Activated CD8-positive, alpha-beta memory T cell treated with anti-CD3 and anti-CD28 coated beads, Interleukin-2, amount 10 ng/mL, durations not matched to agents 7 days and 5 days (primary cell): ENCODE measurements around the gene C16orf90. TPM values are rescaled to one million over a fixed set of nuclear protein-coding genes. Genes with fewer than 3 reads are reported as not detected.
A peak's percentile ranks its signal among the peaks of the same experiment; 100 is the strongest.

Source experiments
- ATAC-seq: fragments of 150-1000 bp; cut with Tn5 transposase; one replicate; pipeline ENCODE4 v1.10.0; 2021; ENCODE audit warnings: moderate library complexity
- CTCF ChIA-PET: fragments of 350-600 bp; sonication (Branson Sonifier 250); formaldehyde crosslinking; loops from one replicate; lab custom pipeline; 2021; ENCODE audit warnings: antibody characterized with exemption; lab: Charles Lee
- DNase-seq: peaks from one replicate; pipeline ENCODE4 v3.0.0-alpha.2; 2020
- H3K27ac Mint-ChIP-seq: one replicate; pipeline ENCODE4 v1.8.0; 2021; ENCODE audit warnings: mild to moderate bottlenecking, mixed read lengths
- H3K27me3 Mint-ChIP-seq: one replicate; pipeline ENCODE4 v1.8.0; 2021; ENCODE audit warnings: mixed read lengths
- H3K36me3 Mint-ChIP-seq: one replicate; pipeline ENCODE4 v1.8.0; 2021; ENCODE audit warnings: mild to moderate bottlenecking, mixed read lengths
- H3K4me1 Mint-ChIP-seq: one replicate; pipeline ENCODE4 v1.8.0; 2021; ENCODE audit warnings: mixed read lengths
- H3K4me3 Mint-ChIP-seq: one replicate; pipeline ENCODE4 v1.8.0; 2021; ENCODE audit warnings: mild to moderate bottlenecking, moderate library complexity, mixed read lengths
- H3K9me3 Mint-ChIP-seq: one replicate; pipeline ENCODE4 v1.8.0; 2022; ENCODE audit warnings: low read depth, mixed read lengths
- total RNA-seq, 2 experiments: library from RNA; stranded (reverse); gene quantifications; one replicate each; pipeline ENCODE4 v1.2.3, GENCODE V29; 2021

C16orf90 gene
- total RNA-seq, 2 experiments from 2014 or later, result not detected

DNA sequence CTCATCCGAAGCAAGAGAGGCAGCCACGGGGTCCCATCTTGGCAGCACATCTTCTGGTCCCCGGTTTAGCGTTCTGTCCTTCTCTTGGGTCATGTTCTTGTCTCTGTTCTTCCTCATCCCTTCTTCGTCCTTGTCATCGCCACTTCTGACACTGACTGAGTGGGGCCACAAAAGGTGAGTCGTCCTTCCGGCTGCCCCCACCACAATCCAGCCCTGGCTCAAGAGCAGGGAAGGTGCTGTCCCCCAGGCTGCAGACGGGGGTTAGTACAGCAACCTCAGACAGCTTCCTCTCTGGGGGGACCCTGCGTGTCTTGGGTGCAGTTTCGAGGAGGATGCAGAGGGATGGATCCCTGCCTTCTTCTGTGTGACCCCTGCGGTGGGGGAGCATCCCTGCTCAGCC is 30.0 kb downstream of the C16orf90 start:
- CTCF ChIA-PET, result no interaction called here
- ATAC-seq (no peak), DNase-seq (no peak)
- peaks cover 17% of the 10 kb centered on the region for H3K36me3 Mint-ChIP-seq
- H3K27ac Mint-ChIP-seq, result no peak overlapping the region
- peaks cover 51% of the 10 kb centered on the region for H3K4me1 Mint-ChIP-seq
- no peaks in the 10 kb centered on the region for H3K27me3 Mint-ChIP-seq
- H3K9me3 Mint-ChIP-seq, result no peaks in the 10 kb centered on the region
- no peak overlapping the region for H3K4me3 Mint-ChIP-seq

- Mint-ChIP-seq H3K27me3 (no peaks in the 10 kb centered on the region), H3K27ac (peak overlapping the region; percentile 35), H3K36me3 (peaks cover 14% of the 10 kb centered on the region), H3K9me3 (no peaks in the 10 kb centered on the region), H3K4me3 (no peak overlapping the region), H3K4me1 (peaks cover 61% of the 10 kb centered on the region)
- CTCF ChIA-PET, result interaction anchor here (0.7 to 1.0 kb wide), 2 partner anchors 11 to 279 kb away, joined by 3 to 4 read pairs; no protein-coding TSS in a partner anchor
- DNase-seq (peak; percentile 63), ATAC-seq (no peak)
Measured at GRCh38 chr16:3461151-3461550, 34.1 kb downstream of the C16orf90 start.

GRCh38 chr16:3460585-3460984 is 34.7 kb downstream of the C16orf90 start:
- no peak for DNase-seq
- no peak for ATAC-seq
- Mint-ChIP-seq H3K4me1 (peaks cover 61% of the 10 kb centered on the region), H3K27ac (no peak overlapping the region), H3K9me3 (no peaks in the 10 kb centered on the region), H3K4me3 (no peak overlapping the region), H3K36me3 (peaks cover 10% of the 10 kb centered on the region), H3K27me3 (no peaks in the 10 kb centered on the region)
- CTCF ChIA-PET, result interaction anchor here (0.9 to 1.0 kb wide), 2 partner anchors 12 to 285 kb away, joined by 3 read pairs; no protein-coding TSS in a partner anchor

DNA sequence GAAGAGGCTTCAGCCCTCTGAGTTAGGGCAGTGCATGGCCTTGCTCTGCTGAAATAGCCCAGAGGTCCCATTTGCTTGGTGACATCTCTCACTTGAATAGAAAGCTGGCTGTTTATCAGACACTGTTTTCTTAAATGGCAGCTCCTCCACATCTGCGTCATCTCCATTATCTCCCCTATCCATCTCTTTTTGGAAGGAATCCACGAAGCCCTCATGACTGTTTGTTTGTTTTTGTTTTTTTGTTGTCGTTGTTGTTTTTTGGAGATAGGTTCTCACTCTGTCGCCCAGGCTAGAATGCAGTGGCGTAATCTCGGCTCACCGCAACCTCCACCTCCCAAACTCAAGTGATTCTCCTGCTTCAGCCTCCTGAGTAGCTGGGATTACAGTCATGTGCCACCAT is 35.2 kb downstream of the C16orf90 start:
- Mint-ChIP-seq H3K27me3 (no peaks in the 10 kb centered on the region), H3K4me1 (peaks cover 56% of the 10 kb centered on the region), H3K9me3 (no peaks in the 10 kb centered on the region), H3K36me3 (peaks cover 8% of the 10 kb centered on the region), H3K27ac (peak overlapping the region; percentile 91), H3K4me3 (no peak overlapping the region)
- ATAC-seq, result no peak
- CTCF ChIA-PET, result interaction anchor here (0.9 kb wide), 1 partner anchor 284 kb away, joined by 3 read pairs; no protein-coding TSS in a partner anchor
- DNase-seq, result no peak

GRCh38 chr16:3459401-3460090 is 35.7 kb downstream of the C16orf90 start:
- H3K27ac Mint-ChIP-seq, result peak overlapping the region; percentile 91
- H3K27me3 Mint-ChIP-seq, result no peaks in the 10 kb centered on the region
- H3K36me3 Mint-ChIP-seq, result peaks cover 8% of the 10 kb centered on the region
- no peaks in the 10 kb centered on the region for H3K9me3 Mint-ChIP-seq
- H3K4me1 Mint-ChIP-seq, result peaks cover 59% of the 10 kb centered on the region
- DNase-seq (peak; percentile 65), ATAC-seq (peak; percentile 21)
- CTCF ChIA-PET, result no interaction called here
- H3K4me3 Mint-ChIP-seq, result peak overlapping the region; percentile 91

DNA sequence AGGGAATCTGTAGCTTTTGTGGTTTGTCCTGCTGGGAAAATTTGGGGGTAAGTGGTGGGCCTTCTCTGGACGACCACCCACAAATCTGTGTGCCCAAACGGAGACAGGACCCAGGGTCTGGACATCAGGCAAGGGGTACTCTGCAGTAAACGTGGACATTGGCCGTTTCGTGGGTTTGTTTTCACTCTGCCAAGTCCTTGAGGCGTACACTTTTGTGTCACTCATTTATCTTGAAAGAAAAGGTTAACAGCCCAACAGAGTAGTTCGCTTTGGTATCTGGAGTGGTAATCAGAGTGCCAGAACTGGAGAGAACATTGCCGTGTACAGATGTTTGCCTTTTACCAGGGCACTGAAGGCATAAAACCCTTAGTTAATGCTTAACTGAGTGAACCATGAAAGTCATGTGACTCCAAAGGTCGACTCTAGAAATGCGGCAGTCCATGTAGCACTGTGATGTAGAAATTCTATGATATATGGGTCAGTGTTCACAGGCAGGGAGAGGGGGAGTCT is 36.4 kb downstream of the C16orf90 start:
- peak overlapping the region; percentile 91 for H3K27ac Mint-ChIP-seq
- H3K36me3 Mint-ChIP-seq, result peaks cover 6% of the 10 kb centered on the region
- H3K4me3 Mint-ChIP-seq, result peak overlapping the region; percentile 91
- CTCF ChIA-PET, result interaction anchor here (1.0 kb wide), 1 partner anchor 42 kb away, joined by 3 read pairs; the partner anchor contains the start of gene CLUAP1
- no peak for DNase-seq
- H3K4me1 Mint-ChIP-seq, result peaks cover 53% of the 10 kb centered on the region
- ATAC-seq, result peak; percentile 7
- no peaks in the 10 kb centered on the region for H3K27me3 Mint-ChIP-seq
- H3K9me3 Mint-ChIP-seq, result no peaks in the 10 kb centered on the region

DNA sequence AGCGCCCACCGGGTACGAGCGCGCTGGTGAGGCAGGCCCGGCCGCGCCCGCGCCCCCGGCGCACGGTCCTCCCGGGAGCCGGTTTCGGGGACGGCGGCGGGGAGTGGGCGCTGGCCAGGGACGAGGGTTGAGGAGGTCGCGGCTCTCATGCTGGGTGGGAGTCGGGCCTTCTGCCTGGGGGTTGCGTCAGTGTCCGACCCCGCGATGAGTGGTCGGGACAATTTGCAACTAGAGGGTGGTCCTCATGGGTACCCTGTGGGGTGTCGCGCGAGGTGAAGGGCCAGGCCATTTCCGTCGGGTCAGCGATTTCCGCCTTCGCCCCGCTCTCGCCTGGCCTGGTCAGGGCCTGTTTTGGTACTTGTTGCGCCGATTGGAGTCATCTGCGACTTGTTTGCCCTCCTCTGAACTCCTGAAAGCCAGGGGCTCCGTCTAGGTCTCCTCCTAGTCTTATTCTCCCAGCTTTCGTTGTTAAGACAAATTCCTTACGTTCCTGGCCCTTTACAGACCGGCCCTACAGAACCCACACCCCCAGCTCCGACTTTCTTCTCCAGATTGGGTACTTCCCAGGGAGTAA is 36.9 kb downstream of the C16orf90 start:
- peaks cover 4% of the 10 kb centered on the region for H3K36me3 Mint-ChIP-seq
- peak overlapping the region; percentile 91 for H3K4me3 Mint-ChIP-seq
- CTCF ChIA-PET, result interaction anchor here (1.0 kb wide), 1 partner anchor 42 kb away, joined by 3 read pairs; the partner anchor contains the start of gene CLUAP1
- peaks cover 51% of the 10 kb centered on the region for H3K4me1 Mint-ChIP-seq
- no peak for DNase-seq
- peak overlapping the region; percentile 91 for H3K27ac Mint-ChIP-seq
- ATAC-seq, result no peak
- H3K9me3 Mint-ChIP-seq, result no peaks in the 10 kb centered on the region
- H3K27me3 Mint-ChIP-seq, result no peaks in the 10 kb centered on the region

DNA sequence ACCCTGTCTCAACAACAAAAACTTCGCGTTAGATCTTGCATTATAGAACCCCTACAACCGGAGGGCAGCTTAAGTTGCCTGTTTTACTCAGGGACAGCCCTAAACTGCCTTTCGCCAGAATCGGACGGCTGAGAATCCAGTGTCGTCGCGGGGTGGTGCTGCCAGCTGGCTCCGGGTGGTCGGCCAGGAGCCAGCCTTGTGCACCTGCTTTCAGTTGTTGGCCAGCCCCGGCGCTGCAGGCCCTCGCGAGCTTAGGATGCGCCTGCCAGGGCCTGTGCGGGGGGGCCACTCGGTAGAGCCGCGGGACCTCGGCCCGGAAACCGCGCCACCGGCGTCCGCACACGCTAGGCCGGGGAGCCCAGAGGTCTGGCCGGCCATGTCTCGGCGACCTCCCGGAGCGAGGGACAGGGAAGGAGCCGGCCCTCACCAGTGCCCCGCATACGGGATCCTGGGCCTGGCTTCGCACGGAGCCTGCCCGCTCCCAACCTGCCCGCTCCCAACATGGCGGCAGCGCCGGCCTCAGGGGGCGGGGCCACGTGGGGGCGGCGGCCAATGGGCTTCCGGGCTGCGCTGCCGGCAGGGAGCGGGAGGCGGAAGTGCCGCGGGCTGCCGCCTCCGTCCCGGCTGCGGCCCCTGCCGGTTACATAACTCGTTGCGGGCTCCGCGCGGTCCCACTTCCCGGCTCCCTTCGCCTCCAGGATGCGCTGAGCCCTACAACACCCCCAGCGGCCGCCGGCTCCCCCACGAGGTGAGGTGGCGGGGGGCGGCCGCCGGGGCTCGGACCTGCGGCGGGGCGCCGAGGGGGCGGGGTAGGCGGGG is 37.6 kb downstream of the C16orf90 start:
- ATAC-seq (peak; percentile 91), DNase-seq (peak; percentile 91)
- Mint-ChIP-seq H3K27me3 (no peaks in the 10 kb centered on the region), H3K27ac (peak overlapping the region; percentile 91), H3K36me3 (peaks cover 4% of the 10 kb centered on the region), H3K4me1 (peaks cover 49% of the 10 kb centered on the region), H3K4me3 (peak overlapping the region; percentile 79), H3K9me3 (no peaks in the 10 kb centered on the region)
- CTCF ChIA-PET, result interaction anchor here (0.9 to 2.2 kb wide), 3 partner anchors 14 to 328 kb away, joined by 3 to 9 read pairs (median 6); partner anchors contain the start of genes NAA60, ZNF174, ZNF597 and ZSCAN32

DNA sequence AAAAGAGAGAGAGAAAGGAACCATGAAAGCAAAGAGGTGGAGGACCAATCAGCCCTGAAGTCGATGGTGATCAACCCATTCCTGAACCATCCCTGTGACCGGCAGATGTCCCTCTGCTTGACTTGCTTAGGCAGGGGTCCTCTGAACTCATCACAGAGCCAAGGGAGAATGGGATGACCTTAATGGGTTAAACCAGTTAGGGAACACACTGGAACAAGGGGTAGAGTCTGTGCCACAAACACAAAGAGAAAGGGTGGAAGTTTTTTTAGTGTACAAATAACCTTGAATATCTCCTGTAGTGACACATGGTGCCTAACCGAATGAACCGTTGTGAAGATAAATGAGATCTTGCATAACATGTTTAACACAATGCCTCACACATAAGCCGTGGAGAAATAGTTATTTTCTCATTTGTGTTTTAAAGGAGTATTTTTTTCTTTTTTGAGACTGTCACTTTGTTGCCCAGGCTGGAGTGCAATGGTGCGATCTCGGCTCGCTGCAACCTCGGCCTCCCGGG is 40.6 kb downstream of the C16orf90 start:
- H3K27me3 Mint-ChIP-seq, result no peaks in the 10 kb centered on the region
- ATAC-seq, result no peak
- no peak overlapping the region for H3K4me3 Mint-ChIP-seq
- no peak for DNase-seq
- H3K4me1 Mint-ChIP-seq, result peaks cover 38% of the 10 kb centered on the region
- CTCF ChIA-PET, result no interaction called here
- peak overlapping the region; percentile 9 for H3K27ac Mint-ChIP-seq
- H3K9me3 Mint-ChIP-seq, result no peaks in the 10 kb centered on the region
- peaks cover 19% of the 10 kb centered on the region for H3K36me3 Mint-ChIP-seq

DNA sequence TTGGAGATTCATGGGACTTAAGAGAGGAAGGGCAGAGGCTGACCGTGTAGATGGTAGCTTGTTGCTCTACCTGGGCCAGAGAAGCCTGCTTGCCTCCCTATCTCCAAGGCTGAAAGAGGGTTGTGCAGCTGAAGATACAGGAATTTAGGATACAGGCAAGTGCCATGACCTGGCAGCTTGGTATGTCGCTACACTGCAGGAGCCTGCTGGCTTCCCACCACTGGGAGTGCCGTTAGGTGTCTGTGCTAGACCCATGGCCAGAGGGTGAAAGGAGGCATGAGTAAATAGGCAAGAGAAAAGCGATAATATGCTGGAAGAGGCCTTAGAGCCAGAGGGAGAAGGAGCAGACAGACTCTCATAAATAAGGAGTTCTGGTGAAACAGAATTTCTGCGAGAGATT is 41.2 kb downstream of the C16orf90 start:
- Mint-ChIP-seq H3K27ac (no peak overlapping the region), H3K9me3 (no peaks in the 10 kb centered on the region), H3K36me3 (peaks cover 24% of the 10 kb centered on the region), H3K27me3 (no peaks in the 10 kb centered on the region), H3K4me3 (no peak overlapping the region), H3K4me1 (peaks cover 34% of the 10 kb centered on the region)
- CTCF ChIA-PET, result interaction anchor here (1.4 kb wide), 1 partner anchor 288 kb away, joined by 3 read pairs; no protein-coding TSS in a partner anchor
- ATAC-seq (no peak), DNase-seq (no peak)

DNA sequence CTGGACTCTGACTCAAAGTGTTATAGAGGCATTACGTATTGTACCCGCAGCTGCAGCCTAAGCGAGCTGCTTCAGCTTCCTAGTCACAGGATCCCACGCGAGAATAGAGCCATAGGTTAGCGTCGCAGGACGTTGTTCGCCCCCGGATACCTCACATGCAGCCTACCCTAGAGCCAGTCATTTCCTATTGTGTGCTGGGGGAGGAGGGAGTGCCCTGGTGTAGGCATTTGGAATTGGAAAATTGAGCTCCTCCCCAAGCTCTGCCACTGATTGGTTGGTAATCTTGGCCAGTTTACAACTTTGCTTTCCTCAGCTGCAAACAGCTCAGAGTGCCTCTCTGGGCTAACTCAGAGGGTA is 51.3 kb downstream of the C16orf90 start:
- Mint-ChIP-seq H3K36me3 (peaks cover 62% of the 10 kb centered on the region), H3K9me3 (peaks cover 15% of the 10 kb centered on the region), H3K27ac (peak overlapping the region; percentile 97), H3K4me3 (peak overlapping the region; percentile 94), H3K4me1 (peaks cover 27% of the 10 kb centered on the region), H3K27me3 (no peaks in the 10 kb centered on the region)
- CTCF ChIA-PET, result interaction anchor here (0.9 to 2.0 kb wide), 9 partner anchors 13 to 314 kb away, joined by 3 to 6 read pairs (median 3); no protein-coding TSS in a partner anchor
- peak; percentile 76 for DNase-seq
- peak; percentile 70 for ATAC-seq
